ENCODE data around the gene RBBP8.
"Not testable (repeated sequence)": the region's sequence is repeated elsewhere in the genome, so short reads cannot be mapped to it uniquely, and the experiment has no call there.

RBBP8 gene

DNA sequence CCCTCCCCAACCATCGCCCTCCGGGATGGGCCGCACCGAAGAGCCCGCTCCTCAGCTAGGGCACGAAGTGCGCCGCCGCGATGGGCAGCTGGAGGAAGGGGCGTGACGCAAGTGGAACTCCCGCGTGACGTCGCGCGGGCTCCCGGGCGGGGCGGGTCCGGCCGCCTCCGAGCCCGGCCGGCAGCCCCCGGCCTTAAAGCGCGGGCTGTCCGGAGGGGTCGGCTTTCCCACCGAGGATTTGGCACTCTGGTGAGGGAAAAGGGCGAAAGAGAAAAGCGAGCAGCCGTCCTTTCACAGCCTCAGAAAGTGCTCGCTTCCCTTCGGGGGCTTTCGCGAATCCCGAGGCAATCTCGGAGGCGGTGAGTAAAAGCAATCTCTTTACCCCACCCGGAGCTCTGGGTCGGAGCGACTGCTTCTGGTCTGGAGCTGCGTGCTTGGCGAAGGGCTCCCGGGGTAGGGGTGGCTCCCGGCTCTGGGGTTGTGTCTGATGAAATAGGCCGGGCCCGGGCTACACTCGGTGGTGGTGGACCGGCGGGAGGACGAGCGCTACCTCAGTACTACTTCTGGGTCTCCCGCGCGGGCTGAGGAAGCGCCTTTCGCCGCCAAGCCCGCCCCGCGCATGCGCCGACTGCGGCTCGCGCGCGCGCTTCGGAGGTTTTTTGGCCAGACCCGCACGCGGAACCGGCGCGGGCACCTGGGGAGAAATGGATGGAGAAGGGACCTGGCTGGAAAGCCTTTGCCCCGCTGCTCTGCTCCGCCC is at the start of gene RBBP8:
TSS of gene RBBP8 (plus strand) at position 123 of the 760 bp plus-strand sequence. CDS start 3,524 bp downstream, outside the sequence.
- peak; percentile 95 for DNase-seq (ENCODE audit: low spot score)

- DNase-seq (ENCODE audit: low spot score) = no peak
These were observed 49.3 kb upstream of the RBBP8 start for GRCh38 chr18:22883827-22884226.

DNA sequence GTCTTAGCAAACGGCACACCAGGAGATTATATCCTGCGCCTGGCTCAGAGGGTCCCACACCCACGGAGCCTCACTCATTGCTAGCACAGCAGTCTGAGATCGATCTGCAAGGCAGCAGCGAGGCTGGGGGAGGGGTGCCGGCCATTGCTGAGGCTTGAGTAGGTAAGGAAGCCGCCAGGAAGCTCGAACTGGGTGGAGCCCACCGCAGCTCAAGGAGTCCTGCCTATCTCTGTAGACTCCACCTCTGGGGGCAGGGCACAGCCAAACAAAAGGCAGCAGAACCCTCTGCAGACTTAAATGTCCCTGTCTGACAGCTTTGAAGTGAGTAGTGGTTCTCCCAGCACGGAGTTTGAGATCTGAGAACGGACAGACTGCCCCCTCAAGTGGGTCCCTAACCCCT is 47.4 kb upstream of the RBBP8 start:
- not testable (repeated sequence) for DNase-seq (ENCODE audit: low spot score)

DNA sequence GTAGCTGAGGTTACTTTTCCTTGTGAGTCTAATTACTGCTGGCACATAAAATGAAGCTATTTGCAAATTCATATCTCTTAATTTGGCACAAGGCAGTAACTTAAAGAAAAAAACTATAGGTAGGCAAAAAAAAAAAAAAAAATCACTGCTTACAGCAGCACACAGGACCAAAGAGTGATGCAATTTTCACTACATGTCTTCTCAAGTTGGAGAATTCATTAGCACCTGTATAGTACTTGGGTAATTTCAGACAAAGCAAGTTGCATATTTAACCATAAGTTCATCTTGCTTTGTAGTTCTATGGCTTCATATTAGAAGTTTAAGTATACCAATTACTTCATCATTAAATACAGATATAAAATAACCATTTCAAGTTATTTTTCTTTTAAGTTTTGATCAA is 33.7 kb upstream of the RBBP8 start:
- no peak for DNase-seq (ENCODE audit: low spot score)

GRCh38 chr18:22900558-22901238 is 32.4 kb upstream of the RBBP8 start:
- DNase-seq (ENCODE audit: low spot score) = peak; percentile 45

DNA sequence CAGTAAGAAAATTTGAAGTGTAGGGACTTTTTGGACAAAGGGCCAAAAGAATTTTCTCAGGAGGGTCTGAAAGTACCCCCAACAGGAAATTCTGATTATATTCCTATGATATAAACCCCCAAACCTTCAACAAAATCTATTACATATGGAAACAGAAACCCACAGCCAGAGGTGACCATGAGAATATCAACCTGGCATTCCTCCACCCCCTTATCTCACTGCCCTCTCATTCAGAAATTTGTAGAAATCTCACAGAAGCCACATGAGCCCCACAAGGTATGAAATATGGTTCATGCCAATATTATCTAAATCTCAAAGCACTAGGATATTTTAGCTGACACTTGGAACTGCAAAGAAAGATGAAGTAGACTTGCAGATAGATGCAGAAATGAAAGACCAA is 31.0 kb upstream of the RBBP8 start:
- no peak for DNase-seq (ENCODE audit: low spot score)

- DNase-seq (ENCODE audit: low spot score) = not testable (repeated sequence)
These were observed 29.9 kb upstream of the RBBP8 start for GRCh38 chr18:22903248-22903647.

DNA sequence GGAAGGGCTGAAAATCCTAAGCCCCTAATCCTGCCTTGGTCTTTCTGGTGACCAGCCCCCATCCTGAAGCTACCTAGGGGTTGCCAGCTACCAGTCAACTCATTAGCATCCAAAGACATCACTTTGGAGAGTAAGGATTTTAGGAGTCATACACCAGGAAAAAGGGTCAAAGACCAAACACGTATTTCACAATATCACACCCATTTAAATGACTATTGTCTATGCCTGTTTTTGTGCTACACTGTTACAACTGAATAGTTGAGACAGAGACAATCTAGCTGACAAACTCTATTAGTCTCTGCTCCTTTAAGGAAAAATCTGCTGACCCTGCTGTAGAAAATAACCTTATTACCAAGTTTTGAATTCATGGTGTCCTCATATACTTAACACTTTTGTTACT is 21.0 kb upstream of the RBBP8 start:
- DNase-seq (ENCODE audit: low spot score) = no peak

DNA sequence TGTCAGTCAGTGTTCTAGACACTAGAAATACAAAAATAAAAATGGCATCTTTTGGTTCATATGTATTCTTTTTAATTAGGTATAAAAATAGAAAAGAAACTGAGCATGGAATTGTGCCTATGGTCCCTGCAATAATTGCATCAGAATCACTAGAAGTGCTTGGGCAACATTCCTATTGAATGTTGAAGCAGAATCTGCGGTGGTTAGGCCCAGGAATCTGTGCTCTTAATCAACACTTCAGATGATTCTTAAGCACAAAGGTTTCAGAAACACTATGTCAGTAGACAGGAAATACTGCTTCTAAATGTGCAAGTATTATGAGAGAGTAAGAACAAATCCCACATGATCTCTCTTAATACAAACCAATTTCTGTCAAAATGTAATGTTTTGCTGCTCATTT is 20.3 kb upstream of the RBBP8 start:
- peak; percentile 53 for DNase-seq (ENCODE audit: low spot score)

- DNase-seq (ENCODE audit: low spot score) = no peak
These were observed 19.3 kb upstream of the RBBP8 start for GRCh38 chr18:22913861-22914260.

- DNase-seq (ENCODE audit: low spot score) = no peak
These were observed 18.5 kb upstream of the RBBP8 start for GRCh38 chr18:22914633-22915032.

- DNase-seq (ENCODE audit: low spot score) = no peak
These were observed 17.8 kb upstream of the RBBP8 start for GRCh38 chr18:22915337-22915736.

GRCh38 chr18:22921772-22922171 is 11.4 kb upstream of the RBBP8 start:
- DNase-seq (ENCODE audit: low spot score) = no peak

DNA sequence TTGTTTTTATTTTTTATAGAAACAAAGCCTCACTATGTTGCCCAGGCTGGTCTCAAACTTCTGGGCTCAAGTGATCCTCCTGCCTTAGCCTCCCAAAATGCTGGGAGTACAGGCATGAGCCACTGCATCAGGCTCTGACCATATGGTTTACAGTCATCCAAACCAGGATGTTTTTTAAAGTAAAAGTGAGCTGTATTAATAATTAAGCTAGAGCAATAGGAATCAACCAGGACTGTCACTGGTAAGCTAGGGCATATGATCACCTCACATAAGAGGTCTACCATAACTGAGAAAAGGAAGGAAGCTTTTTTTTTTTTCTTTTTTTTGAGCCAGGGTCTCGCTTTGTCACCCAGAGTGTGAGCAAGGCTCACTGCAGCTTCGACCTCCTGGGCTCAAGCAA is 8.5 kb upstream of the RBBP8 start:
- DNase-seq (ENCODE audit: low spot score) = no peak

DNA sequence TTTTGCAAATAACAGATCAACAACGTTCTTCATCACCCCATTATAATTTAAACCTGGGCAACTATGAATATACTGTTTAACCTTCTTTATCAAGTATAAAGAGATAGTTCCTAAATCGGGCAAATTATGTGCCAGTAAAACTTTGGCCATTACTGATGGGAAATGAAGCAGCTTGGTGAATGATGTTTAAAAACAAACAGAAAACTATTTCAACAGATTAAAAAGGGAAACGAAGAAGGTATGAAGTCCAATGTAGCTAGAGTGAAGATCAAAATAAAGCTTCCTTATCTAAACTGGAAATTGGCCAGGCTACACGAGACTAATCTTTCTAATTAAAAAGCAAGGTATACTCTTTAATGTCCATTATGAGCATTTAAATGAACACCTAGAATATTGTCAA is 6.7 kb upstream of the RBBP8 start:
- DNase-seq (ENCODE audit: low spot score) = no peak

DNA sequence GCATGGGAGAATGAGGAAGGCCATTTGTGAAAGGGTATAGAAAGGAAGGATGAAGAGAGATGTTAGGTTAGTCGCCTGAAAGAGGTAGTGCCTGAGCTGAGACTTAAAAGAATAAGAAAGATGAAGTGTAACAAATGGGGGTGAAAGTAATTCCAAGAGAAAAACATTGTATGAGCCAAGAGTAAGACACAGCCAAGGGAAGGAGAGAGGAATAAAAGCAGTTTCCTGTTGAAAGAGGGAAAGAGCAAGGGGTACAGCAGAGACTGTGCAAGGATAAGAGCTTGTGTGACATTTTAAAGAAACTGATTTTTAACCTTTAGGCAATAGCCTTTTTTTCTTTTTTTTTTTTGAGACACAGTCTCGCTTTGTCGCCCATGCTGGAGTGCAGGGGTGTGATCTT is 4.8 kb upstream of the RBBP8 start:
- DNase-seq (ENCODE audit: low spot score) = no peak

DNA sequence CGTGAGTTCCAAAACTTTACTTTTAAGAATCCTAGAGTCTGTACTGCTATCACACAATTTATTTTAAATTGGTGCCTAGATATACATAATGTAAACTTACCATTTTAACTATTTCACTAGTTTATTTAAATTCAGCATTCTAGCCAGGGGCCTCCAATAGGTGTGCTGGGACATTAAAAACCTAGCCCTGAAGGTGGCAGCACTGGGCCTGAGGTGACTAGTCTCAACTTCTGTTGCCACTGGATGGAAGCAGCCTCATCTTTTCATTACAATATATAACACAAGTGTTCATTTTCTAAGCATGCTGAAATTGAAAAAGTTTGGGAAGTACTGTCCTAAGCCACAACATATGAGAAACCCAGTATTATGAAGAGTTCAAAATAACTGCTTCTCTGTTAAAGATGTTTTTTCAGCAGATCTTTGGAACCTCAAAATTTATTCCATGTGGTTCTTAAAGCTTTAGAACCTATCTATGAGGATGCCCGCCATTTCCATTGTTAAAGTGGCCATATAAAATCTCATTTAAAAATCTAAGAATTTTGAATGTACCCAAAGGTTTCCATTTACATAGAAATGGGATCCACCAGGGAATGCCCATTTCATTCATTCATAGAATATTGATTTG is 2.9 kb upstream of the RBBP8 start:
- peak; percentile 80 for DNase-seq (ENCODE audit: low spot score)

GRCh38 chr18:22932885-22933205 is 283 bp upstream of the RBBP8 start:
- DNase-seq (ENCODE audit: low spot score) = no peak

DNA sequence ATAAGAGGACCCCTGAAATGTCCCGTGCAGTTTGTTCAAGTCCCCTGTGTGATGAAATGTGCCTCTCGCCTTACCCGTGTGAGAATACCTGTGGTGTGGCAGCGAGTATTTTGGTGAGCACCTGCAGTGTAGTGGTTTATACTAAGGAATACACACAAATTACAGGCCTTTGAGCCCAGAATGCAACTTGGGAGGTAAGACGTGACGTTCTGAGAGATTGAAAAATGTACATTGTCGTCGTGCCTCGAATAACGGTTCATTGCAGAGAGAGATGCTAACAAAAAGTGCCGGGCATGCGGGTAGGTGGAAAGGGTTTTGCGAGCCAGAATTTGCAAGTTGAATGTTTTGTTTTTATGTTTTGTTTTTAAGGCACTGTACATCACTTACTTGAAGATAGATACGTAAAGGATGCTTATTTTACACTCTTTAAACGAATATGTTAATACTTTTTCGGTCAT is 867 bp downstream of the RBBP8 start:
- no peak for DNase-seq (ENCODE audit: low spot score)

DNA sequence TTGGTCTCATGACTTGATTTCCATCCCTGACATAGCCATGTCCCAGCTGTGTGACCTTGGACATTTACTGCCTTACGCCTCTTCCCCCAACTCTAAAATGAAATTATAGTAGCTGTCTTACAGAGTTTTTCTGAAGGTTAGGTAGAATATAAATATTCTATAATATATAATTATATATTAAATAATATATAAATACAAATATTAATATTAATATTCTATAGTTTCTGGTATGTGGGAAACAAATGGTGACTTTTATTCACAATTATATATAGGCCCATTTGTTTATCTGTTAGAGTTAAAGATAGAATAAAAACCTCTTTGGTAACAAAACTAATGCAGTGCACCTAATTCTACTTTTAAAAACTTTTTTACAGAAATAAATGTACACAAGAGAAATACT is 1.7 kb downstream of the RBBP8 start:
- no peak for DNase-seq (ENCODE audit: low spot score)

- DNase-seq (ENCODE audit: low spot score) = no peak
These were observed 2.3 kb downstream of the RBBP8 start for GRCh38 chr18:22935431-22935830.

- DNase-seq (ENCODE audit: low spot score) = no peak
These were observed 3.4 kb downstream of the RBBP8 start for GRCh38 chr18:22936515-22936914.

DNA sequence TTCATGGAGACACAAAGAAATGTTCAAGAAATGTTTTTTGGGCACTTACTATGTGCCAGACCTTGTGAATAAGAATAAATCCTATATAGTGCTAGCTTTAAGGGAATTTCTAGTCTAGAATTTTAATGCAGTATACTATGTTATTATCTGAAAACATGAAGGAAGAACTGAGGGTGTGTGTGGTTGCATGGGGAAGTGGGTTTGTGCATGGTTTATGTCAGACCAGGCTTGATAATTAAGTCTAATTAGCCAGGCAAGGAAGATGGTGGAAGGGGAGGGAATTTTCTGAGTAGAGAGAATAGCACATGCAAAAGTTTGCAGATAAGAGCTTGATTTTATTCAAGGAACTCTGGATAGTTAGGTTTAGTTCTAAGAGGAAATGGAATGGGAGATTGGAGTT is 6.5 kb downstream of the RBBP8 start:
- DNase-seq (ENCODE audit: low spot score) = no peak

Measured in AG20443 (cell line).